Activated naive CD4-positive, alpha-beta T cell treated with anti-CD3 and anti-CD28 coated beads, Interleukin-2, amount 10 ng/mL, durations not matched to agents 5 hours and 36 hours (primary cell): ENCODE measurements around the gene SLC7A5. TPM values are rescaled to one million over a fixed set of nuclear protein-coding genes. Genes with fewer than 3 reads are reported as not detected.

Experiments
- microRNA-seq: library from miRNA; unstranded; fragments of <30 nt; microRNA quantifications from one replicate; pipeline ENCODE4 v1.2.0, GENCODE V29; 2022; ENCODE audit warnings: borderline microRNAs expressed, borderline replicate concordance
- total RNA-seq, 2 experiments: library from RNA; stranded (reverse); gene quantifications; one replicate each; pipeline ENCODE4 v1.2.3, GENCODE V29; 2021

The SLC7A5 gene
- total RNA-seq = 10 to 100 TPM; 68.3 to 69.1 TPM

GRCh38 chr16:87869061-87869878, at the start of gene SLC7A5:
Gene SLC7A5 (minus strand): TSS chr16:87869507. CDS start chr16:87869422, 85 bp downstream.

Small RNA genes lying within 50 kb of the gene (microRNA-seq; reads per million reads assigned to microRNA genes)
- not detected for gene MIR6775

Other genes starting within 250 kb of the SLC7A5 start
- 10 to 100 TPM; 78.1 to 85.4 TPM for gene KLHDC4, start 103.5 kb downstream of the SLC7A5 start, total RNA-seq
- not detected for gene CA5A, start 67.0 kb upstream of the SLC7A5 start, total RNA-seq
- gene BANP, start 81.9 kb upstream of the SLC7A5 start, total RNA-seq = 10 to 100 TPM; 34.5 to 37.7 TPM